ENCODE data around the gene COL26A1. TPM values are rescaled to one million over a fixed set of nuclear protein-coding genes. Genes with fewer than 3 reads are reported as not detected.

The COL26A1 gene
- total RNA-seq, 6 donors from 2014 or later, result 0.20 to 1.0 (median 0.30) TPM; not detected in 2

- no peak for TF ChIP-seq CTCF (IDR thresholded peaks at IDR 0.05)
- no peak for TF ChIP-seq POLR2AphosphoS5 (IDR thresholded peaks at IDR 0.05)
- no peak for TF ChIP-seq POLR2A (IDR thresholded peaks at IDR 0.05)
- TF ChIP-seq EP300 (IDR thresholded peaks at IDR 0.05), result no peak
- H3K9me3 ChIP-seq, result no peaks in the 10 kb centered on the region
These were observed 223.6 kb downstream of the COL26A1 start for GRCh38 chr7:101586078-101586905.

GRCh38 chr7:101586906-101587677 lies 224.4 kb downstream of the COL26A1 start:
- no peaks in the 10 kb centered on the region for H3K36me3 ChIP-seq
- H3K27ac ChIP-seq, result no peak overlapping the region
- no peaks in the 10 kb centered on the region for H3K4me1 ChIP-seq
- no peaks in the 10 kb centered on the region for H3K27me3 ChIP-seq
- no peaks in the 10 kb centered on the region for H3K9me3 ChIP-seq
- no peak overlapping the region for H3K4me3 ChIP-seq
- WGBS, 2 donors, result 59 to 69% methylated on average over 12 of the region's 12 CpGs
- ATAC-seq (ENCODE audit: low FRiP score in 2 of 2), result no peak
- TF ChIP-seq POLR2A (IDR thresholded peaks at IDR 0.05), result no peak
- TF ChIP-seq POLR2AphosphoS5 (IDR thresholded peaks at IDR 0.05), result no peak
- TF ChIP-seq CTCF (IDR thresholded peaks at IDR 0.05), result no peak
- TF ChIP-seq EP300 (IDR thresholded peaks at IDR 0.05), result no peak
- DNase-seq, result no peak

More at GRCh38 chr7:101586078-101586905, 223.6 kb downstream of the COL26A1 start:
- DNase-seq (peak in 1 of 2 donors; percentile 25), ATAC-seq (ENCODE audit: low FRiP score in 2 of 2) (no peak)
- Histone ChIP-seq H3K36me3 (no peaks in the 10 kb centered on the region), H3K4me1 (no peaks in the 10 kb centered on the region), H3K27me3 (no peaks in the 10 kb centered on the region), H3K27ac (no peak overlapping the region), H3K4me3 (no peak overlapping the region)
- 77 to 79% methylated on average over 18 of the region's 18 CpGs for WGBS, 2 donors

- no peak overlapping the region for H3K4me3 ChIP-seq
- DNase-seq, result no peak
- TF ChIP-seq POLR2A (IDR thresholded peaks at IDR 0.05), result no peak
- TF ChIP-seq POLR2AphosphoS5 (IDR thresholded peaks at IDR 0.05), result no peak
- no peak for TF ChIP-seq EP300 (IDR thresholded peaks at IDR 0.05)
- no peak for TF ChIP-seq CTCF (IDR thresholded peaks at IDR 0.05)
- no peak overlapping the region for H3K27ac ChIP-seq
- WGBS, 2 donors, result 86 to 90% methylated on average over 9 of the region's 9 CpGs
- no peaks in the 10 kb centered on the region for H3K27me3 ChIP-seq
- ATAC-seq (ENCODE audit: low FRiP score in 2 of 2), result no peak
- H3K36me3 ChIP-seq, result no peaks in the 10 kb centered on the region
- H3K9me3 ChIP-seq, result no peaks in the 10 kb centered on the region
- no peaks in the 10 kb centered on the region for H3K4me1 ChIP-seq
These were observed 225.7 kb downstream of the COL26A1 start for GRCh38 chr7:101588131-101588935.

GRCh38 chr7:101589052-101589451 lies 226.4 kb downstream of the COL26A1 start:
- Histone ChIP-seq H3K4me3 (no peak overlapping the region), H3K27me3 (no peaks in the 10 kb centered on the region), H3K9me3 (no peaks in the 10 kb centered on the region), H3K4me1 (no peaks in the 10 kb centered on the region), H3K36me3 (no peaks in the 10 kb centered on the region), H3K27ac (no peak overlapping the region)
- TF ChIP-seq CTCF (IDR thresholded peaks at IDR 0.05), result no peak
- ATAC-seq (ENCODE audit: low FRiP score in 2 of 2) (no peak), DNase-seq (no peak)
- 88 to 91% methylated on average over 5 of the region's 5 CpGs for WGBS, 2 donors
